Measurements from ENCODE around the gene PPARG.
A peak's percentile ranks its signal among the peaks of the same experiment; 100 is the strongest.
"Not testable (repeated sequence)": the region's sequence is repeated elsewhere in the genome, so short reads cannot be mapped to it uniquely, and the experiment has no call there.

PPARG gene

GRCh38 chr3:12279591-12280326 lies 9.1 kb upstream of the PPARG start:
- no peak for DNase-seq

- no peak for DNase-seq
Observed at GRCh38 chr3:12280357-12280806, 8.5 kb upstream of the PPARG start.

GRCh38 chr3:12284591-12284990 lies 4.3 kb upstream of the PPARG start:
- no peak for DNase-seq

GRCh38 chr3:12285003-12285555 lies 3.8 kb upstream of the PPARG start:
- DNase-seq = no peak

- not testable (repeated sequence) for DNase-seq
Observed at GRCh38 chr3:12285779-12286178, 3.1 kb upstream of the PPARG start.

GRCh38 chr3:12286504-12286903 lies 2.4 kb upstream of the PPARG start:
- no peak for DNase-seq

- DNase-seq = no peak
Observed at GRCh38 chr3:12286927-12287726, 1.7 kb upstream of the PPARG start.

GRCh38 chr3:12287727-12288181 lies 1.1 kb upstream of the PPARG start:
- DNase-seq = no peak

GRCh38 chr3:12289524-12289923 lies 654 bp downstream of the PPARG start:
- no peak for DNase-seq

- DNase-seq = no peak
Observed at GRCh38 chr3:12292770-12293169, 3.9 kb downstream of the PPARG start.

- no peak for DNase-seq
Observed at GRCh38 chr3:12294885-12295580, 6.2 kb downstream of the PPARG start.

GRCh38 chr3:12296511-12296910 lies 7.6 kb downstream of the PPARG start:
- DNase-seq = no peak

GRCh38 chr3:12299026-12299425 lies 10.2 kb downstream of the PPARG start:
- DNase-seq = no peak

- no peak for DNase-seq
Observed at GRCh38 chr3:12300137-12300536, 11.3 kb downstream of the PPARG start.

GRCh38 chr3:12301031-12301430 lies 12.2 kb downstream of the PPARG start:
- no peak for DNase-seq

GRCh38 chr3:12301513-12301912 lies 12.6 kb downstream of the PPARG start:
- no peak for DNase-seq

GRCh38 chr3:12302564-12302963 lies 13.7 kb downstream of the PPARG start:
- no peak for DNase-seq

GRCh38 chr3:12303534-12303933 lies 14.7 kb downstream of the PPARG start:
- no peak for DNase-seq

GRCh38 chr3:12303993-12304392 lies 15.1 kb downstream of the PPARG start:
- no peak for DNase-seq

- DNase-seq = no peak
Observed at GRCh38 chr3:12307136-12307535, 18.3 kb downstream of the PPARG start.

GRCh38 chr3:12308517-12308916 lies 19.6 kb downstream of the PPARG start:
- DNase-seq = peak; percentile 22 to 75

- no peak for DNase-seq
Observed at GRCh38 chr3:12309716-12310115, 20.8 kb downstream of the PPARG start.

GRCh38 chr3:12312010-12312409 lies 23.1 kb downstream of the PPARG start:
- DNase-seq = no peak

All from SW 1271 (cell line).